ENCODE data around the gene TSPYL4.

TSPYL4 gene

GRCh38 chr6:116221067-116221466, 32.8 kb downstream of the TSPYL4 start:
- no peak for DNase-seq

- no peak for DNase-seq
These were observed 35.0 kb downstream of the TSPYL4 start for GRCh38 chr6:116218866-116219265.

GRCh38 chr6:116218172-116218633, 35.7 kb downstream of the TSPYL4 start:
- DNase-seq: no peak

- DNase-seq: no peak
These were observed 36.8 kb downstream of the TSPYL4 start for GRCh38 chr6:116217069-116217468.

GRCh38 chr6:116215414-116215813, 38.5 kb downstream of the TSPYL4 start:
- DNase-seq: no peak

- no peak for DNase-seq
These were observed 39.2 kb downstream of the TSPYL4 start for GRCh38 chr6:116214681-116215080.

- DNase-seq: peak; percentile 19
These were observed 43.0 kb downstream of the TSPYL4 start for GRCh38 chr6:116210750-116211425.

- DNase-seq: no peak
These were observed 43.6 kb downstream of the TSPYL4 start for GRCh38 chr6:116210316-116210715.

GRCh38 chr6:116208056-116208785, 45.7 kb downstream of the TSPYL4 start:
- DNase-seq: no peak

GRCh38 chr6:116206231-116206903, 47.5 kb downstream of the TSPYL4 start:
- no peak for DNase-seq

- DNase-seq: no peak
These were observed 48.6 kb downstream of the TSPYL4 start for GRCh38 chr6:116205281-116205680.

- DNase-seq: no peak
These were observed 52.3 kb downstream of the TSPYL4 start for GRCh38 chr6:116201538-116201937.

- no peak for DNase-seq
These were observed 53.1 kb downstream of the TSPYL4 start for GRCh38 chr6:116200619-116201249.

Measured in NCI-H345 (cell line).